Right cardiac atrium (tissue), 5 donors: ENCODE data around the gene PCGF6. TPM values are rescaled to one million over a fixed set of nuclear protein-coding genes. Genes with fewer than 3 reads are reported as not detected.

Experiments
- ATAC-seq, 2 donors: fragments of 200-7000 bp; cut with Tn5 transposase; one replicate each; pipeline versions ENCODE4 v1.8.0 to v1.9.1; 2020; ENCODE audit warnings: moderate library complexity in 2 of 2, mild to moderate bottlenecking in 1 of 2
- DNase-seq, 3 donors: peaks; one replicate each; pipeline ENCODE4 v3.0.0-alpha.2; 2020
- H3K27ac ChIP-seq: one replicate; pipeline ENCODE4 v1.5.1; 2013; ENCODE audit warnings: mild to moderate bottlenecking, low read length, control low read depth, moderate library complexity
- H3K27me3 ChIP-seq: one replicate; pipeline ENCODE4 v1.6.1; 2013; ENCODE audit not compliant: control insufficient read depth, insufficient read depth
- H3K4me1 ChIP-seq: one replicate; pipeline ENCODE4 v1.6.1; 2013; ENCODE audit warnings: low read length; ENCODE audit not compliant: control insufficient read depth, insufficient read depth
- H3K4me3 ChIP-seq: one replicate; pipeline ENCODE4 v1.5.1; 2013; ENCODE audit warnings: low read length, control low read depth
- H3K9me3 ChIP-seq: one replicate; pipeline ENCODE4 v1.6.1; 2013; ENCODE audit warnings: low read length; ENCODE audit not compliant: control insufficient read depth
- WGBS: extraction: QIAGEN DNeasy Blood & Tissue Kit; methylation state at CpG from one replicate; pipeline ENCODE4 v1.1.7; 2013; 5-methylcytosine and 5-hydroxymethylcytosine counted together
- intact Hi-C, 4 donors: fragments of 100-400 bp; cut with DNase I; formaldehyde crosslinking; loops; one replicate each; pipeline versions ENCODE4 v1.11.0 to v1.14.0; 2022 to 2023
- long read RNA-seq, 4 donors: library from polyadenylated mRNA; unstranded; transcript quantifications; one replicate each; pipeline ENCODE4 v2.0.0, GENCODE V29; 2020 to 2021
- polyA plus RNA-seq: library from polyadenylated mRNA; stranded (reverse); fragments of 200-250 nt; gene quantifications from one replicate; pipeline ENCODE4 v1.2.3, GENCODE V29; 2013
- total RNA-seq, 4 donors: library from RNA; stranded (reverse); fragmentation: NEBNext Ultra II Directional; extraction: Animal tissue kit (Norgen Biotek cat#: 25700); gene quantifications; one replicate each; pipeline ENCODE4 v1.2.1, GENCODE V29; 2021
- donor health status: healthy with polysubstance abuse.
- donor health status: DM: no; HTN: yes; CAD: no.
- donor health status: DM: no; HTN: no; CAD: no.
- donor health status: DM: no; HTN: yes; CAD: no; lungs with severe emphysema.
- donor health status: DM: yes; HTN: yes; CAD: no.

PCGF6 gene, protein sequence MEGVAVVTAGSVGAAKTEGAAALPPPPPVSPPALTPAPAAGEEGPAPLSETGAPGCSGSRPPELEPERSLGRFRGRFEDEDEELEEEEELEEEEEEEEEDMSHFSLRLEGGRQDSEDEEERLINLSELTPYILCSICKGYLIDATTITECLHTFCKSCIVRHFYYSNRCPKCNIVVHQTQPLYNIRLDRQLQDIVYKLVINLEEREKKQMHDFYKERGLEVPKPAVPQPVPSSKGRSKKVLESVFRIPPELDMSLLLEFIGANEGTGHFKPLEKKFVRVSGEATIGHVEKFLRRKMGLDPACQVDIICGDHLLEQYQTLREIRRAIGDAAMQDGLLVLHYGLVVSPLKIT
- total RNA-seq (1 to 10 TPM; 6.6 to 8.6 (median 7.0) TPM), polyA plus RNA-seq (5.5 TPM)
- long read RNA-seq, donor 1, transcript PCGF6-202 (10 exons, 2,230 nt): major isoform, 30 of 33 reads
- long read RNA-seq, donor 1, partial matches to known transcripts: 1 of 33 reads
- long read RNA-seq, donor 1, other reads (novel, unspliced or antisense): 2 of 33 reads
- long read RNA-seq, donor 2, transcript PCGF6-202 (10 exons, 2,230 nt): major isoform, 8 of 9 reads
- long read RNA-seq, donor 2, partial matches to known transcripts: 0 of 9 reads
- long read RNA-seq, donor 2, other reads (novel, unspliced or antisense): 1 of 9 reads
- long read RNA-seq, donor 3, transcript PCGF6-202 (10 exons, 2,230 nt): major isoform, 56 of 64 reads
- long read RNA-seq, donor 3, partial matches to known transcripts: 1 of 64 reads
- long read RNA-seq, donor 3, other reads (novel, unspliced or antisense): 7 of 64 reads
- long read RNA-seq, donor 4, transcript PCGF6-202 (10 exons, 2,230 nt): major isoform, 12 of 13 reads
- long read RNA-seq, donor 4, partial matches to known transcripts: 0 of 13 reads
- long read RNA-seq, donor 4, other reads (novel, unspliced or antisense): 1 of 13 reads

DNA sequence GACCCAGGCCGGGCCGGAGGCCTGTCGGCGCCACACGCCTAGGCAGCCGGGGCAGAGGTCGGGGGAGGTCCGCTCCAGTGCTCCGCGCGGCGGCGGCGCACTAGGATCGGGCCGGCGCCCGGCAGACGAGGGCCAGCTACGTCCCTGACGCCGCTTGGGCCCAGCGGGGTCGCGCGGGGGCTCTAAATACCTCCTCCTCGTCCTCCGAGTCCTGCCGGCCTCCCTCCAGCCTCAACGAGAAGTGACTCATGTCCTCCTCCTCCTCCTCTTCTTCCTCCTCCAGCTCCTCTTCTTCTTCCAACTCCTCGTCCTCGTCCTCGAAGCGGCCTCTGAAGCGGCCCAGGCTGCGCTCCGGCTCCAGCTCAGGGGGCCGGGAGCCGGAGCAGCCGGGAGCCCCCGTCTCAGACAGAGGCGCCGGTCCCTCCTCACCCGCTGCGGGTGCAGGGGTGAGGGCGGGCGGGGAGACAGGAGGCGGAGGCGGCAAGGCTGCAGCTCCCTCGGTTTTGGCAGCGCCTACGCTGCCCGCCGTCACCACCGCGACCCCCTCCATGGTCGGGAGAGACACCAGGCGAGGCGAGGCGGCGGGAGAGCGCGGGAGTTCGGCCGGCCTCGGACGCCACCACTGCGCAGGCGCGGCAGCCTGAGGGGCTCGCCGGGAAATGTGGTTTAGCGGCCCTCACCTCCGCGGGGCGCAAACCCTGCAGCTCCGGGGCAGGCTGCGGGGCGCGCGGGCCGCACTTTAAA, at the start of gene PCGF6:
TSS of gene PCGF6 (minus strand) at position 624 of the 744 bp plus-strand sequence. CDS start at position 550, 74 bp downstream.
- Histone ChIP-seq H3K27ac (peak within 1 kb of the TSS; percentile 42), H3K27me3 (no peaks in the 10 kb centered on the region), H3K4me1 (no peaks in the 10 kb centered on the region), H3K4me3 (peak within 1 kb of the TSS; percentile 74), H3K9me3 (no peaks in the 10 kb centered on the region)
- DNase-seq (peak; percentile 85 to 94 (median 94)), ATAC-seq (peak; percentile 98)
- intact Hi-C loops: no loop called here
- under 1% methylated on average over 82 of the region's 82 CpGs for WGBS

DNA sequence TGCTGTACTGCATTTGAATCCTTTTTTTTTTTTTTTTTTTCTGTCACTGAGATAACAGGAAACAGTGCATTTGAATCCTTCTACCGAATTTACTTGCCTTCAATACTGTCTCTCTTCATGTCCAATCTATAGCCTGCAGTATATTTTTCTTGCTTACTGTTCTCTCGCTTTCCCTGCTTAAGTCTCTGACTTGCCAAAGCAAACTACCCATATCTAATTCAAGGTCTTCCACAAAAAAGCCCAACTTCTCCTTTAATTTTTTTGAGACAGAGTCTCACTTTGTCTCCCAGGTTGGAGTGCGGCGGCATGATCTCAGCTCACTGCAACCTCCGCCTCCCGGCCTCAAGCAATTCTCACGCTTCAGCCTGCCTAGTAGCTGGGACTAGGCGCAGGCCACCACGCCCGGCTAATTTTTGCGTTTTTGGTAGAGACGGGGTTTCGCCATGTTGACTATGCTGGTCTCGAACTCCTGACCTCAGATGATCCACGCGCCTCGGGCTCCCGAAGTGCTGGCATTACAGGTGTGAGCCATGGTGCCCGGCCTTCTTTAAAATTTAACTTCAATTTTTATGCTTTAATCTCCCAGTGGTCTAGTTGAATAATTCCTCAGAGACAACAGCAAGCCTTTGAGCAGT, 46.4 kb upstream of the PCGF6 start:
- ATAC-seq (no peak), DNase-seq (no peak)
- intact Hi-C loops: no loop called here
- H3K27me3 ChIP-seq: no peaks in the 10 kb centered on the region
- H3K9me3 ChIP-seq: no peaks in the 10 kb centered on the region
- H3K4me3 ChIP-seq: peak overlapping the region; percentile 80
- no peak overlapping the region for H3K27ac ChIP-seq
- peaks cover 7% of the 10 kb centered on the region for H3K4me1 ChIP-seq
- WGBS: 64% methylated on average over 19 of the region's 19 CpGs

DNA sequence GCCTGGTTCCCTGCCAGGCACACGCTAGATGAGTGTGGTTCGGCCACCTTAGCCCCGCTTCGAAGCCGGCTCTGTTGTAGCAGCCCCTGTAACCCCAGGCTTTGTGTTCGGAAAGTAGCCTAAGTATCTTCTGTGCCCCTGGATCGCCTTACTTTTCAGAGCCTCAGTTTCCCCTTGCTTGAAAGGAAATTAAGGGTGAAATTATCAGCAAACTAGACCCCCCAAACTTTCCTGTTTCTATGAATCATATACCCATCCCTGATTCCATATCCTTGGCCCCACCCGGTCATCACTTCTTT, 45.8 kb upstream of the PCGF6 start:
- WGBS: under 1% methylated on average over 8 of the region's 8 CpGs
- Histone ChIP-seq H3K27ac (peak overlapping the region; percentile 63), H3K4me1 (peaks cover 7% of the 10 kb centered on the region), H3K4me3 (peak overlapping the region; percentile 80), H3K27me3 (no peaks in the 10 kb centered on the region), H3K9me3 (no peaks in the 10 kb centered on the region)
- intact Hi-C loops: no loop called here
- ATAC-seq: no peak
- no peak for DNase-seq

DNA sequence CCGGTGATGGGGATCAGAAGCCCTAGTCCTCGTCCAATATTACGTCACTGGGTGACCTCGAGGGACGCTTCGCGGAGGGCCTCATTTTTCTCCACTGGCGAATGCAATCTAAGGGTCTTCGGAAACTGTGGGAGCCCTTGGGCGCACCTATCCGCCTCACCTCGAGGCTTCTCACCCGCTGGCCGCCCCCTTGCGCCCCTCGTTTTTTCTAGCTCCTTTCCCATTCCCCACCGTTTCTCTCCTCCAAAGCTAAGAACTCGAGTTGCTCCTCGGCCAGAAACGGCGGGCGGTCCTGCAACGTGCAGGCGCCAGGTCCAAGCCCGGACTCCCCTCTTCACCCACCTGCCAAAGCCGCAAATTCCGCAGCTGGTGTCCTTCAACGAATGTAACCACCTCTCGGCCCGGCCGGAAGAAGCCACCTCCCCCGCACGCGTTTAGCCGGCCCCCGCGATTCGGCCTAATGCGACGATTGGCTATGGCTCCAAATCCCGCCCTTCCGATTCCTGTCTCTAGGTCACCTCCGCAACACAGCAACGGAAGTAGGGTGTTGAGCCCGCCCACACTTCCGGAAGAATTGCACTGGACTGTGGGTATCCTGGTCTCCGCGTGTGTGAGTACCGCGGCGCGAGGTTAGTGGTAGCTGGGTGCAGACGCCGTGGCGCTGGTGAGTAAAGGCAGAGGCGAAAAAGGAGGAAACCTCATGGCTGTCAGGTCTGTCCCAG, 45.3 kb upstream of the PCGF6 start, which contains the start of the genes ATP5MK and PDCD11:
TSS of gene ATP5MK (minus strand) at position 409 of the 722 bp plus-strand sequence. CDS start 4,018 bp downstream, outside the sequence.
TSS of gene PDCD11 (plus strand) at position 560 of the 722 bp plus-strand sequence. CDS start 1,801 bp downstream, outside the sequence.
- Histone ChIP-seq H3K4me1 (peaks cover 7% of the 10 kb centered on the region), H3K4me3 (peak within 1 kb of the TSS; percentile 88), H3K27ac (peak within 1 kb of the TSS; percentile 91), H3K9me3 (no peaks in the 10 kb centered on the region), H3K27me3 (no peaks in the 10 kb centered on the region)
- ATAC-seq (peak; percentile 99 to 100), DNase-seq (peak; percentile 98 to 99 (median 98))
- WGBS: under 1% methylated on average over 56 of the region's 56 CpGs
- intact Hi-C loops: no loop called here

DNA sequence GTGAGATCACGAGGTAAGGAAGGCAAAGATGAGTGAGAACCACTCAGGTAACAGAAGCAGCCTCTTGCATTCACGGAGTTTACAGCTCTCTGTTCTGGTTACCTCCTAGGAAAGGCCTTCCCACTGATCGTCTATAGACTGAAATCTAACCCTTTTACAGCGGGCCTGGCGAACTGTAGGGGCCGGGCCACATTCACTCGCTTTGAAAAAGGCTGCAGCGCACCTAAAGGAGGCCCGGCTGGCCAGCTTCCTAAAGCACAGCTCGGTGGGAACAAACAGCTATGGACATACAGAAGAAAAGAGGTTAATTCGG, 44.8 kb upstream of the PCGF6 start:
- H3K27me3 ChIP-seq: no peaks in the 10 kb centered on the region
- intact Hi-C loops: no loop called here
- peak overlapping the region; percentile 91 for H3K27ac ChIP-seq
- 4% methylated on average over 11 of the region's 11 CpGs for WGBS
- ATAC-seq (peak in 1 of 2 donors; percentile 16), DNase-seq (no peak)
- no peaks in the 10 kb centered on the region for H3K9me3 ChIP-seq
- H3K4me3 ChIP-seq: peak overlapping the region; percentile 88
- peaks cover 7% of the 10 kb centered on the region for H3K4me1 ChIP-seq

DNA sequence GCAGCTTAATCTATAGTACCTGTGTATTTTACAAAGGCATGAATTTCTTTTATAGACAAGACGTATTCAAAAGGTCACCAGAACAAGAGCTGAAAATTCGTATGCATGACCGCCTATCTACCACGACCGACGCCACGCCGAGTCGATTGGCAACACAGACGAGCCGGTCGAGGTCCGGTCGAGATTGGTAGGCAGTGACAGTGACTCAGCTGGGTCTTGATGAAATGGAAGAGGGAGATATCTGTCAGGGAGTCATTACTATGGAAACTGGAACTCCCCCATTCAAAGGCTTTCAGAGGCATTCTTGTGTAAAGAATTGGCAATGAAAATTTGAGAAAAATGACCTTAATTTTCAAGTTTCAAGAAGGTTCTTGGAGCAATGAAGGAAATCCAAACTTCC, 43.2 kb upstream of the PCGF6 start:
- intact Hi-C loops: no loop called here
- H3K4me1 ChIP-seq: peaks cover 7% of the 10 kb centered on the region

DNA sequence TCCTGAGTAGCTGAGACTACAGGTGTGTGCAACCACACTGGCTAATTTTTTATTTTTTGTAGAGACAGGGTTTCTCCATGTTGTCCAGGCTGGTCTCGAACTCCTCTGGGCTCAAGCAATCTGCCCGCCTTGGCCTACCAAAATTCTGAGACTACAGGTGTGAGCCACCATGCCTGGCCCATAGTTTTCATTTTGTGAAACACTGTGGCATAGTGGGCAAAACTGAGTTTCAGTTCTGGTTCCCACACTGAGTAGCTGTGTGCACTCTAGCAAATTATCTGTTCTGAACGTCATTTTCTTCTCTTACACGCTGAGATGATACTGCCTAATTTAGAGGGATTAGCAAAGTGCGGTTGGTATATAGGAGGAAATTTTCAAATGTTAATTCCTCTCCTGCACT, 31.8 kb upstream of the PCGF6 start:
- intact Hi-C loops: no loop called here
- Histone ChIP-seq H3K4me3 (no peak overlapping the region), H3K27ac (no peak overlapping the region), H3K27me3 (no peaks in the 10 kb centered on the region), H3K4me1 (no peaks in the 10 kb centered on the region), H3K9me3 (no peaks in the 10 kb centered on the region)
- 95% methylated on average over 5 of the region's 5 CpGs for WGBS
- DNase-seq (no peak), ATAC-seq (no peak)

More for the DNA sequence above, 43.2 kb upstream of the PCGF6 start:
- Histone ChIP-seq H3K27me3 (no peaks in the 10 kb centered on the region), H3K4me3 (no peak overlapping the region), H3K9me3 (no peaks in the 10 kb centered on the region), H3K27ac (no peak overlapping the region)
- DNase-seq (no peak), ATAC-seq (no peak)
- 87% methylated on average over 14 of the region's 14 CpGs for WGBS

DNA sequence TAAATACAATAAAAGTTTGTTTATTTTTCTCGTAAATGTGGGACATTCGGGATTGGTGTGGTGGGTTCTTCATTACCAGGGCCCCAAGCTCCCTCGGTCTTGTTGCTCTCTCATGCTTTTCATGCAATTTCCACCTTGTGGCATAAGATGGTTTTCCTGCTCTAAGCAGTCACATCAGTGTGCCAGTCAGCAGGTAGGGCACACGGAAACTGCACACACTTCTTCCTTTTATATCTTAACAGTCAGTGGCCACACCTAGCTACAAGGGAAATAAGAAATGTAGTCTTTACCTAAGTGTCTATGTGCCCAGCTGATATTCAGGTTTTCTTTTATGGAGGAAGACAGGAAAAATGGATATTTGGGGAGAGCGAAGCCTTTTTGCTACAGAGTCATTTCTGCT, 23.3 kb upstream of the PCGF6 start:
- Histone ChIP-seq H3K4me3 (no peak overlapping the region), H3K4me1 (peaks cover under 1% of the 10 kb centered on the region), H3K27ac (no peak overlapping the region), H3K27me3 (no peaks in the 10 kb centered on the region), H3K9me3 (no peaks in the 10 kb centered on the region)
- WGBS: 95% methylated on average over 5 of the region's 5 CpGs
- DNase-seq (no peak), ATAC-seq (no peak)
- intact Hi-C loops: no loop called here

DNA sequence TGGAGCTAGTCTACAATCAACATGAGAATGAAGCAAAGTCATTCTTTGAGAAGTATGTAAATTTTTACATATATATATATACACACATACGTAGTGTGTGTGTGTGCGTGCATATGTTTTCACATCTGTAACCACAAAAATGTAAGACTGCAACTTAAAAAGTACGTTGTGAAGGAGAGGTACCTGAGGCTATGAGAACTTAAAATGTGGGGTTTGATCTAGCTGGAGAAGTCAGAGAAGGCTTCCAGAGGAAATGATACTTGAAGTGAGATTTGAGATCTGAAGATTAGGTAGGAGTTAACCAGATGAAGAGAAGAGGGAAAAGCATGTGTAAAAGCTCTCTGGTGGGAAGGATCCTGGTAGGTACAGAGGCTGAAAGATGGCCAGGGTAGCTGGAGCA, 22.6 kb upstream of the PCGF6 start:
- 91% methylated on average over 3 of the region's 3 CpGs for WGBS
- H3K4me3 ChIP-seq: no peak overlapping the region
- ATAC-seq (no peak), DNase-seq (no peak)
- H3K27me3 ChIP-seq: no peaks in the 10 kb centered on the region
- H3K27ac ChIP-seq: no peak overlapping the region
- intact Hi-C loops: no loop called here
- H3K9me3 ChIP-seq: no peaks in the 10 kb centered on the region
- H3K4me1 ChIP-seq: peaks cover 4% of the 10 kb centered on the region
